ENCODE results near the gene KLHL14.

Gene KLHL14

DNA sequence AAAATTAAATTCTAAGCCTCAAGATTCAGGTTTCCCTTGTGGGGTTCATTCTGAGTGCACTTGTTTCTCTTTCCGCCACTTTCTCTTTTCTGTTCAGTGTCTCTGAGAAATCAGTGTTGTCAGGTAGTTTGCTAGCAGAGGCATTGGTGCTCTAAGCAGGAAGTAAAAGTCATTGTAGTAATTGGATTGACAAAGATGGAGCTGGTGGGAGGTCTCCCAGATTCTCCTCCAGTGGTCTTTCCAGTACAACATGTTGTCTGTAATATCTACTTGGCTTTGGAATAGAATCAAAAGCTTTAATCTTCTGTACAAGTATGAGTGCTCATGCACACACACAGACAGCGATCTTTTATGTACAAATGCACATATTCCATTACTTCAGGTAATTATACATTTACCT is 135.6 kb downstream of the KLHL14 start:
- no peak for DNase-seq (ENCODE audit: low read depth in 1 of 2, low spot score in 1 of 2)

- DNase-seq (ENCODE audit: low read depth in 1 of 2, low spot score in 1 of 2): no peak
Measured at GRCh38 chr18:32634876-32635431, 137.9 kb downstream of the KLHL14 start.

DNA sequence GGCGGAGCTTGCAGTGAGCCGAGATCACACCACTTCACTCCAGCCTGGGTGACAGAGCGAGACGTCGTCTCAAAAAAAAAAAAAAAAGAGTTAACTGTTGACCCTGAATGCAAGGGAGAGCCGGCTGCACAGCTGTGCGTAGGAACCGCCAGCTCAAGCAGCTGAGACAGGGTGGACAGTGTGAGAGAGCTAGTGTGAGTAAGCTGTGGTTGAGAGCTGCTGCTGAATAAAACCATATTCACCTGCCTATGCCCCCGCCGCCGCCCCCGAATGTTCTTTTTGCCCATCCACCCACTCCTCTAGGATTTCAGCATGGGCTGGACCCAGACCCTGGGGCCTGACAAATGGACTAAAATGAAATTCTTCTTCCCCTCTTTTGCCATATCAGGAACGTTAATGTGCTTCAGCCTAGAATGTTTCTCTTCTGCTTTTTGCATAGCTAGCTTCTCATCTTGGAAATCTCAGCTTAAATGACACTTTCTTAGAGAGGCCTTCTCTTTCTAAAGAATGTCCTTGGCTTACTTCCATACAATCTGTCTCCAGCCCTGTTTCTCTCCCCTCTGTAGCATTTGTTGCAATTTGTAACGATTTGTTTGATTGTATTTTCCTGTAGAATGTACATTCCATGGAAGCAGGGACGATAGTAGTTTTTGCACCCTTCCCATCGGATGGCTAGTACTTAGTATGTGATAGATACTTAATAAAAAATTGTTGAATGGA is 142.7 kb downstream of the KLHL14 start:
- no peak for DNase-seq (ENCODE audit: low read depth in 1 of 2, low spot score in 1 of 2)

GRCh38 chr18:32629292-32629691 is 143.5 kb downstream of the KLHL14 start:
- no peak for DNase-seq (ENCODE audit: low read depth in 1 of 2, low spot score in 1 of 2)

GRCh38 chr18:32624182-32624723 is 148.6 kb downstream of the KLHL14 start:
- no peak for DNase-seq (ENCODE audit: low read depth in 1 of 2, low spot score in 1 of 2)

DNA sequence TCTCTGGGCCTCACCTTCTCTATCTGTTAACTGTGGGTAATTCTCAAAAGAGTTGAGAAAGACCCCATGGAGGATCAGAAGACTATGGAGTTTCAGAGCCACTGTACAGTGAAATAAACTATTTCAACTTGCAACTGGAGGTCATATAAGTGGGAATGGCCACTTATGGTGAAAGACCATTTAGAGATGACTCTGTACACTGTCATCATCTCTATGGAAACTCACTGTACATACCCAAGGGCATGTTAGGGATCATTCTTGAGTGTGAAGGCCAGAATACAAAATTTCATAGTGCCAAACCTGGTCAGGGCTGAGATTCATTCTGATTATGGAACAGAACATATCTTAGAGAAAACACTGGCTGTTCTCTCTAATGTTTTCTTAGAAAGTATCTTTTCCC is 149.3 kb downstream of the KLHL14 start:
- DNase-seq (ENCODE audit: low read depth in 1 of 2, low spot score in 1 of 2): no peak
